ENCODE results near the gene PACRG.

The PACRG gene

GRCh38 chr6:162710936-162711335 lies 16.8 kb upstream of the PACRG start:
- no peak for DNase-seq

- no peak for DNase-seq
Measured at GRCh38 chr6:162711376-162711775, 16.4 kb upstream of the PACRG start.

GRCh38 chr6:162712694-162713093 lies 15.1 kb upstream of the PACRG start:
- no peak for DNase-seq

- no peak for DNase-seq
Measured at GRCh38 chr6:162713974-162714780, 13.6 kb upstream of the PACRG start.

GRCh38 chr6:162715601-162716000 lies 12.2 kb upstream of the PACRG start:
- DNase-seq: no peak

- no peak for DNase-seq
Measured at GRCh38 chr6:162719528-162719927, 8.2 kb upstream of the PACRG start.

- DNase-seq: no peak
Measured at GRCh38 chr6:162721404-162721687, 6.4 kb upstream of the PACRG start.

GRCh38 chr6:162722226-162722625 lies 5.5 kb upstream of the PACRG start:
- DNase-seq: no peak

GRCh38 chr6:162722633-162723032 lies 5.1 kb upstream of the PACRG start:
- DNase-seq: no peak

GRCh38 chr6:162726947-162727321 lies 840 bp upstream of the PACRG start:
- no peak for DNase-seq

- DNase-seq: no peak
Measured at GRCh38 chr6:162728197-162728596, 423 bp downstream of the PACRG start.

- no peak for DNase-seq
Measured at GRCh38 chr6:162728706-162729105, 932 bp downstream of the PACRG start.

GRCh38 chr6:162730502-162730901 lies 2.7 kb downstream of the PACRG start:
- no peak for DNase-seq

- no peak for DNase-seq
Measured at GRCh38 chr6:162733489-162733888, 5.7 kb downstream of the PACRG start.

GRCh38 chr6:162736961-162737360 lies 9.2 kb downstream of the PACRG start:
- no peak for DNase-seq

- no peak for DNase-seq
Measured at GRCh38 chr6:162750776-162751175, 23.0 kb downstream of the PACRG start.

GRCh38 chr6:162751211-162751859 lies 23.6 kb downstream of the PACRG start:
- no peak for DNase-seq

- DNase-seq: no peak
Measured at GRCh38 chr6:162753775-162754174, 26.0 kb downstream of the PACRG start.

GRCh38 chr6:162770136-162770535 lies 42.4 kb downstream of the PACRG start:
- no peak for DNase-seq

GRCh38 chr6:162770955-162771354 lies 43.2 kb downstream of the PACRG start:
- DNase-seq: no peak

- DNase-seq: no peak
Measured at GRCh38 chr6:162772466-162772865, 44.7 kb downstream of the PACRG start.

GRCh38 chr6:162773996-162774395 lies 46.2 kb downstream of the PACRG start:
- DNase-seq: no peak

GRCh38 chr6:162777091-162777490 lies 49.3 kb downstream of the PACRG start:
- no peak for DNase-seq

GRCh38 chr6:162778603-162779002 lies 50.8 kb downstream of the PACRG start:
- DNase-seq: no peak

Data from GF-D8 (cell line).